ENCODE data around the gene IFT20. TPM values are rescaled to one million over a fixed set of nuclear protein-coding genes. Genes with fewer than 3 reads are reported as not detected.

Gene IFT20
- total and polyA plus RNA-seq, 2 experiments from 2014 or later: 49.9 to 75.3 TPM

DNA sequence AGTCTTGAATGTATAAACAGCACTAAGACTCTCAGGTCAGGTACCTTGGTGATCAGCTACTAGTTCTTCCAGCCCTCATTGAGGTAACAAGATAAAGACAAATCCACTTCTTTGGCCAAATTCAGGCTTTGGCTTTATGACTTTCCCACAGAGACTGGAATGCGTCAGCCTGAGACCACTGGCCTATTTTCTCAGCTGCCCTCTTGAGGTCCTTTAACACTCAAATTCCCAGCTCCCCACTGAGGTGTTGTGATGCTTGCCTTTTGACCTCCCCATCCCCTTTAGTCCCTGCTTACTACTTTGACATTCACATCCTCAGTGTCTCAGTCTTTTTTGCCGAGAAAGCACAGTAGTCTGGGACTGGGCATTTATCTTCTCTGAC is 10.9 kb upstream of the IFT20 start:
- H3K9me2 ChIP-seq (replicated peaks; ENCODE audit: insufficient read depth): no peaks in the 10 kb centered on the region
- no peak for DNase-seq (ENCODE audit: low spot score)
- H3K27me3 ChIP-seq: no peaks in the 10 kb centered on the region
- H3K27ac ChIP-seq: peak overlapping the region; percentile 23
- H3K9me3 ChIP-seq (ENCODE audit: low read depth): no peaks in the 10 kb centered on the region
- no peaks in the 10 kb centered on the region for H3K79me2 ChIP-seq
- no peaks in the 10 kb centered on the region for H4K20me1 ChIP-seq (ENCODE audit: insufficient read depth, poor library complexity, severe bottlenecking)
- no peak overlapping the region for H2AFZ ChIP-seq
- TF ChIP-seq, protein P1, sequence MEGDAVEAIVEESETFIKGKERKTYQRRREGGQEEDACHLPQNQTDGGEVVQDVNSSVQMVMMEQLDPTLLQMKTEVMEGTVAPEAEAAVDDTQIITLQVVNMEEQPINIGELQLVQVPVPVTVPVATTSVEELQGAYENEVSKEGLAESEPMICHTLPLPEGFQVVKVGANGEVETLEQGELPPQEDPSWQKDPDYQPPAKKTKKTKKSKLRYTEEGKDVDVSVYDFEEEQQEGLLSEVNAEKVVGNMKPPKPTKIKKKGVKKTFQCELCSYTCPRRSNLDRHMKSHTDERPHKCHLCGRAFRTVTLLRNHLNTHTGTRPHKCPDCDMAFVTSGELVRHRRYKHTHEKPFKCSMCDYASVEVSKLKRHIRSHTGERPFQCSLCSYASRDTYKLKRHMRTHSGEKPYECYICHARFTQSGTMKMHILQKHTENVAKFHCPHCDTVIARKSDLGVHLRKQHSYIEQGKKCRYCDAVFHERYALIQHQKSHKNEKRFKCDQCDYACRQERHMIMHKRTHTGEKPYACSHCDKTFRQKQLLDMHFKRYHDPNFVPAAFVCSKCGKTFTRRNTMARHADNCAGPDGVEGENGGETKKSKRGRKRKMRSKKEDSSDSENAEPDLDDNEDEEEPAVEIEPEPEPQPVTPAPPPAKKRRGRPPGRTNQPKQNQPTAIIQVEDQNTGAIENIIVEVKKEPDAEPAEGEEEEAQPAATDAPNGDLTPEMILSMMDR (IDR thresholded peaks at IDR 0.05; ENCODE audit: poor library complexity): no peak
- no peak for TF ChIP-seq EZH2 (IDR thresholded peaks at IDR 0.05; ENCODE audit: borderline replicate concordance)
- no peak for TF ChIP-seq EZH2phosphoT487 (IDR thresholded peaks at IDR 0.05; ENCODE audit: low read depth, severe bottlenecking, unreplicated experiment)
- H3K36me3 ChIP-seq (replicated peaks; ENCODE audit: insufficient read depth, low read depth): no peaks in the 10 kb centered on the region
- WGBS (ENCODE audit: low lambda C conversion rate, missing lambda C conversion rate): 88% methylated on average over 2 of the region's 2 CpGs
- no peak overlapping the region for H3K4me3 ChIP-seq
- no peak overlapping the region for H3K4me2 ChIP-seq
- H3K4me1 ChIP-seq (ENCODE audit: insufficient read depth): peaks cover 11% of the 10 kb centered on the region

DNA sequence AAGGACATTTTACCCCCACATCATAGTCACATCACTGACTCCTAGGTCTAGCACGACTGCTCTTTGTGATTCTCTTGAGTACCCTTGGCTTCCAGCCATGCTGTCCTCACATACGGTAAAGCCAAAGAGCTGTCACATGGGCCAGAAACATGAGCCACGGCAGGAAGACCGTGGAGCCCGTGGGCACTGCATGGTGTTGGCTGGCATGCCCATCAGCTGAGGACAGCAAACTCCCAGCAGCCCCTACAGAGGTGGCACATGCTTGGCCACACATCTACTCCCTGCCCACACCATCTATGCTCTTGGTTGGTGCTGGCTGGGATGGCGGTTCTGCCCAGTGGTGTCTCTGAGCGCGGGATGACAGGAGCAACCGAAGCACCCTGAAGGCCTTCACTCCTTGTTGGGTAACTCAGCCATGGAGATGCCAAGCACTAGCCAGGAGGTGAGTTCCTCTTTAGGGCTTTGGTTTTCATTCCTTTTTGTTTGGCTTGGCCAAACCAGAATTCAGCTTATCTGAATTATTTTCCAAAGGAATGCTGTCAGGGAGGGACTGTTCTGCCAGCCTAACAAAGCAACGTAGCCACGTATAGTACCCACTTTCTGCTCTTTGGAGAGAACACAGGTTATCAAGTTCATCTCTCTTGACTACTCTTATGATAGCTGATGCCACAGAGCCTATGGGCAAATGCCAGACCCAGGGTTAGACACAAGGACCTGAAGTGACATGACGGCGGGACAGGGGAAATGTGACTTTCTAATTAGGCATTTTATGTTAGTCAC is 10.3 kb upstream of the IFT20 start:
- H3K27ac ChIP-seq: peak overlapping the region; percentile 23
- H3K9me3 ChIP-seq (ENCODE audit: low read depth): no peaks in the 10 kb centered on the region
- TF ChIP-seq, protein P1 (IDR thresholded peaks at IDR 0.05; ENCODE audit: poor library complexity): no peak
- TF ChIP-seq EZH2 (IDR thresholded peaks at IDR 0.05; ENCODE audit: borderline replicate concordance): no peak
- no peak for TF ChIP-seq EZH2phosphoT487 (IDR thresholded peaks at IDR 0.05; ENCODE audit: low read depth, severe bottlenecking, unreplicated experiment)
- H3K36me3 ChIP-seq (replicated peaks; ENCODE audit: insufficient read depth, low read depth): no peaks in the 10 kb centered on the region
- no peak for DNase-seq (ENCODE audit: low spot score)
- no peak overlapping the region for H2AFZ ChIP-seq
- H3K9me2 ChIP-seq (replicated peaks; ENCODE audit: insufficient read depth): no peaks in the 10 kb centered on the region
- H3K4me2 ChIP-seq: no peak overlapping the region
- no peaks in the 10 kb centered on the region for H4K20me1 ChIP-seq (ENCODE audit: insufficient read depth, poor library complexity, severe bottlenecking)
- H3K4me1 ChIP-seq (ENCODE audit: insufficient read depth): peaks cover 11% of the 10 kb centered on the region
- H3K27me3 ChIP-seq: no peaks in the 10 kb centered on the region
- WGBS (ENCODE audit: low lambda C conversion rate, missing lambda C conversion rate): 88% methylated on average over 13 of the region's 13 CpGs
- no peak overlapping the region for H3K4me3 ChIP-seq
- H3K79me2 ChIP-seq: no peaks in the 10 kb centered on the region

DNA sequence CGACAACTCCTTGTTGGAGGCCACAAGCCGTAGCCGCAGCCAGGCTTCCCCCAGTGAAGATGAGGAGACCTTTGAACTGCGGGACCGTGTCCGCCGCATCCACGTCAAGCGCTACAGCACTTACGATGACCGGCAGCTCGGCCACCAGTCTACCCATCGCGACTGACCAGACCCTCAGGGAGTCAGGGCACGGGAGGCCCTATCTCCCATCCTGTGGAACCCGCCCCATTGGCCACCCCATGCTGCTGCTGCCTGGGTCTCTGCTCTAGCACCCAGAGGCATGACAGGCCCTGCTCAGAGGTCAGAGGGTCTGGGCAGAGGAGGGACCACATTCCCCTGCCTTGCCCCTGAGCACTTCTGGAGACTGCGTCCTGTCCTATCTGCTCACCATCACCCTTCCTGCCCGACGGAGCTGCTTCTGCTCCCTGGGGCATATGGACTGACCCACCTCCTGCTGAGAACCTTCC is 9.2 kb upstream of the IFT20 start:
- Histone ChIP-seq H3K36me3 (replicated peaks; ENCODE audit: insufficient read depth, low read depth) (no peaks in the 10 kb centered on the region), H3K4me2 (no peak overlapping the region), H3K9me2 (replicated peaks; ENCODE audit: insufficient read depth) (no peaks in the 10 kb centered on the region), H3K27ac (no peak overlapping the region), H3K79me2 (peaks cover 5% of the 10 kb centered on the region), H4K20me1 (ENCODE audit: insufficient read depth, poor library complexity, severe bottlenecking) (no peaks in the 10 kb centered on the region), H3K27me3 (no peaks in the 10 kb centered on the region), H3K9me3 (ENCODE audit: low read depth) (no peaks in the 10 kb centered on the region), H3K4me1 (ENCODE audit: insufficient read depth) (peaks cover 11% of the 10 kb centered on the region), H3K4me3 (no peak overlapping the region), H2AFZ (no peak overlapping the region)
- TF ChIP-seq EZH2phosphoT487 (IDR thresholded peaks at IDR 0.05; ENCODE audit: low read depth, severe bottlenecking, unreplicated experiment) (no peak), EZH2 (IDR thresholded peaks at IDR 0.05; ENCODE audit: borderline replicate concordance) (no peak)
- TF ChIP-seq, protein P1 (IDR thresholded peaks at IDR 0.05; ENCODE audit: poor library complexity): no peak
- DNase-seq (ENCODE audit: low spot score): no peak
- WGBS (ENCODE audit: low lambda C conversion rate, missing lambda C conversion rate): 96% methylated on average over 19 of the region's 19 CpGs
